K562 (cell line): ENCODE measurements around the gene USP32.
A peak's percentile ranks its signal among the peaks of the same experiment; 100 is the strongest.

Source experiments
- ARID1B ChIP-seq: fragments of 450-650 bp; IDR thresholded peaks from 2 replicates; pipeline ENCODE4 v1.6.1; 2016; ENCODE audit warnings: antibody characterized with exemption, mild to moderate bottlenecking, inconsistent platforms
- EGR1 ChIP-seq: fragments of 450-650 bp; conservative IDR thresholded peaks from 2 replicates; pipeline ENCODE4 v1.6.1; 2017; ENCODE audit warnings: mild to moderate bottlenecking
- EP300 ChIP-seq: IDR thresholded peaks from 2 replicates; pipeline ENCODE4 v1.6.1; 2012; ENCODE audit warnings: low read length, improper control_type of control experiment
- HLTF ChIP-seq: fragments of 450-650 bp; IDR thresholded peaks from 2 replicates; pipeline ENCODE4 v1.6.1; 2016
- NFYB ChIP-seq: IDR thresholded peaks from 2 replicates; pipeline ENCODE4 v1.6.1; 2011; ENCODE audit warnings: mild to moderate bottlenecking, moderate library complexity; ENCODE audit not compliant: insufficient read length; ENCODE audit errors: extremely low read depth
- TF ChIP-seq, protein P1 (sequence below): sonication (generic); formaldehyde crosslinking; IDR thresholded peaks from 2 replicates; pipeline ENCODE4 v1.5.0; 2020; ENCODE audit warnings: missing genetic modification reagents
- TF ChIP-seq, protein P2 (sequence below): sonication (generic); formaldehyde crosslinking; IDR thresholded peaks from 2 replicates; pipeline ENCODE4 v1.8.0; 2023; ENCODE audit warnings: mild to moderate bottlenecking, missing genetic modification reagents
- TF ChIP-seq, protein P3 (sequence below): sonication (generic); formaldehyde crosslinking; IDR thresholded peaks from 2 replicates; pipeline ENCODE4 v1.8.0; 2022; ENCODE audit warnings: mild to moderate bottlenecking, missing genetic modification reagents, borderline replicate concordance
- TF ChIP-seq, protein P4 (sequence below): sonication (generic); formaldehyde crosslinking; IDR thresholded peaks from 2 replicates; pipeline ENCODE4 v1.8.0; 2022; ENCODE audit warnings: missing genetic modification reagents, mild to moderate bottlenecking, moderate library complexity, borderline replicate concordance
- TF ChIP-seq, protein P5 (sequence below), 3 experiments: IDR thresholded peaks in 2 of 3; conservative IDR thresholded peaks in 1 of 3; 2 replicates each; pipeline ENCODE4 v1.5.1; 2011 to 2012; ENCODE audit warnings: low read length in 3 of 3, mild to moderate bottlenecking in 3 of 3, control low read depth in 2 of 3, improper control_type of control experiment in 1 of 3, inconsistent platforms in 1 of 3, low read depth in 1 of 3, mixed read lengths in 1 of 3, moderate library complexity in 1 of 3; ENCODE audit not compliant: insufficient read depth in 2 of 3

DNA sequence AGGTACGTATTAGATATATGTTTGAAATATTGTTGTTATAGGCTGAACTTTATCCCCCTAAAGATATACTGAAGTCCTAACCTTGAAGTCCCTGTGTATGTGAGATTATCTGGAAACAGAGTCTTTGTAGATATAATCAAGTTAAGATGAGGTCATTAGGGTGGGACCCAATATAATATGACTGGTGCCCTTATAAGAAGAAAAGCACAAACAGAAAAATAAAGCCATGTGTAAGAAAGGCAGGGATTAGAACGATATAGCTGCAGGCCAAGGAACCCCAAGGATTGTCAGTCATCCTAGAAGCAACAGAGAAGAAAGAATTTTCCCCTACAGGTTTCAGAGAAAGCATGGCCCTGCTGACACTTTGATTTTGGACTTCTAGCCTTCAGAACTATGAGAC is 95.8 kb downstream of the USP32 start:
- 0 out of 2 replicates have a peak, but pooled peaks have one; percentile 13 for TF ChIP-seq ARID1B
- TF ChIP-seq, protein P1, sequence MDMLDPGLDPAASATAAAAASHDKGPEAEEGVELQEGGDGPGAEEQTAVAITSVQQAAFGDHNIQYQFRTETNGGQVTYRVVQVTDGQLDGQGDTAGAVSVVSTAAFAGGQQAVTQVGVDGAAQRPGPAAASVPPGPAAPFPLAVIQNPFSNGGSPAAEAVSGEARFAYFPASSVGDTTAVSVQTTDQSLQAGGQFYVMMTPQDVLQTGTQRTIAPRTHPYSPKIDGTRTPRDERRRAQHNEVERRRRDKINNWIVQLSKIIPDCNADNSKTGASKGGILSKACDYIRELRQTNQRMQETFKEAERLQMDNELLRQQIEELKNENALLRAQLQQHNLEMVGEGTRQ, result no peak
- TF ChIP-seq, protein P2, sequence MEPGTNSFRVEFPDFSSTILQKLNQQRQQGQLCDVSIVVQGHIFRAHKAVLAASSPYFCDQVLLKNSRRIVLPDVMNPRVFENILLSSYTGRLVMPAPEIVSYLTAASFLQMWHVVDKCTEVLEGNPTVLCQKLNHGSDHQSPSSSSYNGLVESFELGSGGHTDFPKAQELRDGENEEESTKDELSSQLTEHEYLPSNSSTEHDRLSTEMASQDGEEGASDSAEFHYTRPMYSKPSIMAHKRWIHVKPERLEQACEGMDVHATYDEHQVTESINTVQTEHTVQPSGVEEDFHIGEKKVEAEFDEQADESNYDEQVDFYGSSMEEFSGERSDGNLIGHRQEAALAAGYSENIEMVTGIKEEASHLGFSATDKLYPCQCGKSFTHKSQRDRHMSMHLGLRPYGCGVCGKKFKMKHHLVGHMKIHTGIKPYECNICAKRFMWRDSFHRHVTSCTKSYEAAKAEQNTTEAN (CRISPR knock-in tag), result no peak
- TF ChIP-seq, protein P3, sequence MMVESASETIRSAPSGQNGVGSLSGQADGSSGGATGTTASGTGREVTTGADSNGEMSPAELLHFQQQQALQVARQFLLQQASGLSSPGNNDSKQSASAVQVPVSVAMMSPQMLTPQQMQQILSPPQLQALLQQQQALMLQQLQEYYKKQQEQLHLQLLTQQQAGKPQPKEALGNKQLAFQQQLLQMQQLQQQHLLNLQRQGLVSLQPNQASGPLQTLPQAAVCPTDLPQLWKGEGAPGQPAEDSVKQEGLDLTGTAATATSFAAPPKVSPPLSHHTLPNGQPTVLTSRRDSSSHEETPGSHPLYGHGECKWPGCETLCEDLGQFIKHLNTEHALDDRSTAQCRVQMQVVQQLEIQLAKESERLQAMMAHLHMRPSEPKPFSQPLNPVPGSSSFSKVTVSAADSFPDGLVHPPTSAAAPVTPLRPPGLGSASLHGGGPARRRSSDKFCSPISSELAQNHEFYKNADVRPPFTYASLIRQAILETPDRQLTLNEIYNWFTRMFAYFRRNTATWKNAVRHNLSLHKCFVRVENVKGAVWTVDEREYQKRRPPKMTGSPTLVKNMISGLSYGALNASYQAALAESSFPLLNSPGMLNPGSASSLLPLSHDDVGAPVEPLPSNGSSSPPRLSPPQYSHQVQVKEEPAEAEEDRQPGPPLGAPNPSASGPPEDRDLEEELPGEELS (CRISPR knock-in tag), result no peak
- TF ChIP-seq, protein P4, sequence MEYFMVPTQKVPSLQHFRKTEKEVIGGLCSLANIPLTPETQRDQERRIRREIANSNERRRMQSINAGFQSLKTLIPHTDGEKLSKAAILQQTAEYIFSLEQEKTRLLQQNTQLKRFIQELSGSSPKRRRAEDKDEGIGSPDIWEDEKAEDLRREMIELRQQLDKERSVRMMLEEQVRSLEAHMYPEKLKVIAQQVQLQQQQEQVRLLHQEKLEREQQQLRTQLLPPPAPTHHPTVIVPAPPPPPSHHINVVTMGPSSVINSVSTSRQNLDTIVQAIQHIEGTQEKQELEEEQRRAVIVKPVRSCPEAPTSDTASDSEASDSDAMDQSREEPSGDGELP, result no peak
- no peak for TF ChIP-seq EP300
- TF ChIP-seq HLTF, result no peak
- TF ChIP-seq EGR1, result no peak
- TF ChIP-seq, protein P5, sequence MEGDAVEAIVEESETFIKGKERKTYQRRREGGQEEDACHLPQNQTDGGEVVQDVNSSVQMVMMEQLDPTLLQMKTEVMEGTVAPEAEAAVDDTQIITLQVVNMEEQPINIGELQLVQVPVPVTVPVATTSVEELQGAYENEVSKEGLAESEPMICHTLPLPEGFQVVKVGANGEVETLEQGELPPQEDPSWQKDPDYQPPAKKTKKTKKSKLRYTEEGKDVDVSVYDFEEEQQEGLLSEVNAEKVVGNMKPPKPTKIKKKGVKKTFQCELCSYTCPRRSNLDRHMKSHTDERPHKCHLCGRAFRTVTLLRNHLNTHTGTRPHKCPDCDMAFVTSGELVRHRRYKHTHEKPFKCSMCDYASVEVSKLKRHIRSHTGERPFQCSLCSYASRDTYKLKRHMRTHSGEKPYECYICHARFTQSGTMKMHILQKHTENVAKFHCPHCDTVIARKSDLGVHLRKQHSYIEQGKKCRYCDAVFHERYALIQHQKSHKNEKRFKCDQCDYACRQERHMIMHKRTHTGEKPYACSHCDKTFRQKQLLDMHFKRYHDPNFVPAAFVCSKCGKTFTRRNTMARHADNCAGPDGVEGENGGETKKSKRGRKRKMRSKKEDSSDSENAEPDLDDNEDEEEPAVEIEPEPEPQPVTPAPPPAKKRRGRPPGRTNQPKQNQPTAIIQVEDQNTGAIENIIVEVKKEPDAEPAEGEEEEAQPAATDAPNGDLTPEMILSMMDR (IDR thresholded peaks at IDR 0.05 in 2 of 3, conservative IDR thresholded peaks at IDR 0.05 in 1 of 3; ENCODE audit: insufficient read depth in 2 of 3, low read depth in 1 of 3, low read length in 3 of 3), result no peak
- no peak for TF ChIP-seq NFYB
